ENCODE measurements around the gene CCBE1. TPM values are rescaled to one million over a fixed set of nuclear protein-coding genes. Genes with fewer than 3 reads are reported as not detected.

Gene CCBE1
- total and polyA plus RNA-seq, 2 of the 4 experiments (the other 2 are of a cell fraction) = 64.8 to 148 TPM

DNA sequence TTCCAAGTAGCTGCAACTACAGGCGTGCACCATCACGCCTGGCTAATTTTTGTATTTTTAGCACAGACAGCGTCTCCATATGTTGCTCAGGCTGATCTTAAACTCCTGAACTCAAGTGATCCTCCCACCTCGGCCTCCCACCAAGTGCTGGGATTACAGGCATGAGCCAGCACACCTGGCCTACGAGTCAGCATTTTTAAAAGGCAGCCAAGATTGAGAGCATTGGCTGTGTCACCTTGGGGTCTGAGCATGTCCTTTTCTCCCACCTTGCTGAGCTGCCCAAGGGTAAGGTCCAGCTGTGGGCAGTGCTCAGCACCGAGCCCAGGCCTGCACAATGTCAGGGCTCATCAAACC lies 195.3 kb downstream of the CCBE1 start:
- Histone ChIP-seq H4K5ac (ENCODE audit: low read depth, low read length) (peak overlapping the region; percentile 89), H2AFZ (replicated peaks; ENCODE audit: low read length, poor library complexity) (peak overlapping the region; percentile 2), H2BK120ac (ENCODE audit: low read depth, low read length) (peak overlapping the region; percentile 42), H3K27me3 (ENCODE audit: control insufficient read depth, insufficient read depth, low read length) (no peaks in the 10 kb centered on the region), H3K9ac (ENCODE audit: low read depth, low read length) (no peak overlapping the region), H3K4me3 (ENCODE audit: insufficient read depth, low read depth, low read length) (no peak overlapping the region), H2BK5ac (ENCODE audit: low read depth, low read length, poor library complexity, severe bottlenecking) (peak overlapping the region; percentile 22), H2BK20ac (ENCODE audit: low read depth, low read length) (peak overlapping the region; percentile 69; the same call in 1 of the 2 replicates), H2BK15ac (ENCODE audit: low read depth, low read length) (0 out of 3 replicates have a peak overlapping the region, but pooled peaks have one; percentile 27), H4K20me1 (ENCODE audit: insufficient read depth, low read length) (peaks cover 46% of the 10 kb centered on the region), H3K36me3 (ENCODE audit: control insufficient read depth, insufficient read depth, low read length) (no peaks in the 10 kb centered on the region), H3K9me1 (ENCODE audit: insufficient read depth, low read length) (peaks cover 30% of the 10 kb centered on the region), H3K4me2 (ENCODE audit: low read depth, low read length) (peak overlapping the region; percentile 61), H4K8ac (ENCODE audit: low read depth in 2 of 2, low read length in 2 of 2) (peak overlapping the region in 1 of 2 experiments; percentile 10; a peak in 2 of 4 replicates), H3K23ac (ENCODE audit: low read depth, low read length) (no peak overlapping the region), H3K4ac (ENCODE audit: low read depth, low read length) (peak overlapping the region; percentile 27), H3K79me1 (ENCODE audit: low read depth in 1 of 2, low read length in 2 of 2) (peaks cover 28 to 66% of the 10 kb centered on the region in 2 experiments; a peak in 3 of 4 replicates), H3K14ac (replicated peaks; ENCODE audit: low read depth, low read length) (0 out of 2 replicates have a peak overlapping the region, but pooled peaks have one; percentile 62), H2AK5ac (ENCODE audit: low read depth, low read length) (peak overlapping the region; percentile 5; the same call in 1 of the 2 replicates), H3K27ac (ENCODE audit: insufficient read depth, low read length) (peak overlapping the region; percentile 94; the same call in 1 of the 2 replicates), H2AK9ac (replicated peaks; ENCODE audit: low read depth, low read length, poor library complexity) (peak overlapping the region; percentile 25), H3K9me3 (ENCODE audit: control insufficient read depth, insufficient read depth, low read length) (no peaks in the 10 kb centered on the region), H3K18ac (ENCODE audit: low read depth, low read length) (peak overlapping the region; percentile 86), H4K91ac (ENCODE audit: insufficient read depth, low read depth, low read length) (peak overlapping the region; percentile 10; the same call in 1 of the 2 replicates), H3K4me1 (ENCODE audit: control insufficient read depth, insufficient read depth, low read length) (peaks cover 28% of the 10 kb centered on the region), H3K56ac (ENCODE audit: extremely low read depth, insufficient read depth, low read length) (no peak overlapping the region)
- in situ Hi-C loops (cut with MboI; ENCODE audit: low sequenced_read_pairs) (no loop called here), dilution Hi-C loops (cut with HindIII; ENCODE audit: low sequenced_read_pairs, unreplicated experiment) (no loop called here), intact Hi-C loops (cut with micrococcal nuclease) (loop anchor here (2.0 kb wide), 1 partner anchor 17 kb away; no protein-coding TSS in a partner anchor)
- 60% methylated on average over 5 of the region's 6 CpGs; no CpG with 5 or more reads in 1 of the 2 experiments for WGBS, 2 experiments (ENCODE audit: extremely low coverage in 2 of 2, insufficient read length in 1 of 2)
- no TSS peak for BruUV-seq (replicated peaks)
- CTCF ChIA-PET = no interaction called here
- DNase-seq (no peak), ATAC-seq (ENCODE audit: low read depth) (no peak)
- no peak for TF ChIP-seq FOS (IDR thresholded peaks at IDR 0.05; ENCODE audit: low read depth, low read length)
- no peak for TF ChIP-seq CEBPB (IDR thresholded peaks at IDR 0.05; ENCODE audit: low read depth, low read length)
- peak; percentile 58 for TF ChIP-seq MAFK (IDR thresholded peaks at IDR 0.05; ENCODE audit: low read depth, low read length)
- no peak for TF ChIP-seq RCOR1 (IDR thresholded peaks at IDR 0.05; ENCODE audit: insufficient replicate concordance, low read length)
- TF ChIP-seq MXI1 (IDR thresholded peaks at IDR 0.05; ENCODE audit: borderline replicate concordance, low read depth, low read length) = no peak
- TF ChIP-seq CHD1 (IDR thresholded peaks at IDR 0.05; ENCODE audit: low read depth, low read length) = no peak
- POLR2A ChIA-PET (ENCODE audit: unreplicated experiment) = interaction anchor here (0.6 kb wide), 1 partner anchor 158 kb away, joined by 4 read pairs; no protein-coding TSS in a partner anchor

Data from IMR-90 (cell line).